Activated CD8-positive, alpha-beta memory T cell treated with anti-CD3 and anti-CD28 coated beads for 36 hours (primary cell): ENCODE measurements around the gene REN. TPM values are rescaled to one million over a fixed set of nuclear protein-coding genes. Genes with fewer than 3 reads are reported as not detected.

ENCODE experiments used
- CTCF ChIA-PET: fragments of 350-600 bp; sonication (Branson Sonifier 250); formaldehyde crosslinking; loops from one replicate; lab custom pipeline; 2021; ENCODE audit warnings: antibody characterized with exemption; lab: Charles Lee
- POLR2A ChIA-PET: fragments of 350-600 bp; sonication (Branson Sonifier 250); formaldehyde crosslinking; loops from one replicate; lab custom pipeline; 2021; ENCODE audit warnings: antibody characterized with exemption; lab: Charles Lee
- total RNA-seq, 2 experiments: library from RNA; stranded (reverse); gene quantifications; one replicate each; pipeline ENCODE4 v1.2.3, GENCODE V29; 2021

REN gene
- total RNA-seq, 2 experiments from 2014 or later = not detected

GRCh38 chr1:204145033-204145504 lies 21.1 kb downstream of the REN start:
- ChIA-PET POLR2A (no interaction called here), CTCF (no interaction called here)

DNA sequence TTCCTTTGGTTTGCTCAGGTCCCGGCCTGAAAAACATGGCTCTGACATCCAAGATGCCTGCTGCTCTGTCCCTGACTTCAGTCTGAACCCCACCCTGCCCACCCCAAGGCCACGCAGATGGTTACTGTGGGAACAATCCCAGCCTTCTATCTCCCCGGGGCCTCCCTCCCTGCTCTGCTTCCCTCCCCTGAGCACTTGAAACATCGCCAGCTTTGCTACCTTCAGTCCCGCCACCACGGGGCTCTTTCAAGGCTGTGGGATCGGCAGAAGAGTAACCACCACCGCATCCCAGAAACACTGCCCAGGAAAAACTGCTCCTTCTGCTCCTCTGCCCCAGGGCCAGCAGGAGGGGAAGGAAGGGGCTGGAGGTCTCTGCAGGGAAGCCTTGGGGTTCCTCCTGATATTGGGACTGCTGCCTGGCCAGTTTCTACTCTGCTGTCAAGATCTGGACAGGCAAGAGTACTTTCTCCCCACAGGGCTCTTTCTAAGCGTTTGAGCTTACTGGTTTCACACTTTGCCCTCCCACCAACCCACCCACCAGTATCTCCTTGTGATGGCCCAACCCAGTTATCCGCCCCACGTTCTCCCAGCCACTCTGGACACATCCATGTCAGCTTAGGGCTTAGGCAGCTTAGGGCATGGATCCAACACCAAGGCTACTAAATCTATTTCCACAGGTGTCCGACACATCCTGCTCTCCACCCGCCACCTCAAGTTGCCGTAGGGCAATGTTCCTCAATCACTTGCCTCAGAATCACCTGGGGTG lies 22.7 kb downstream of the REN start:
- ChIA-PET POLR2A (no interaction called here), CTCF (interaction anchor here (0.6 kb wide), 1 partner anchor 14 kb away, joined by 3 read pairs; no protein-coding TSS in a partner anchor)

GRCh38 chr1:204142032-204142974 lies 23.8 kb downstream of the REN start:
- ChIA-PET POLR2A (no interaction called here), CTCF (interaction anchor here (1.6 kb wide), 1 partner anchor 13 kb away, joined by 5 read pairs; no protein-coding TSS in a partner anchor)

- ChIA-PET POLR2A (no interaction called here), CTCF (interaction anchor here (0.5 to 1.6 kb wide), 2 partner anchors 12 to 795 kb away, joined by 3 to 5 read pairs; no protein-coding TSS in a partner anchor)
Observed at GRCh38 chr1:204141131-204141530, 25.0 kb downstream of the REN start.

DNA sequence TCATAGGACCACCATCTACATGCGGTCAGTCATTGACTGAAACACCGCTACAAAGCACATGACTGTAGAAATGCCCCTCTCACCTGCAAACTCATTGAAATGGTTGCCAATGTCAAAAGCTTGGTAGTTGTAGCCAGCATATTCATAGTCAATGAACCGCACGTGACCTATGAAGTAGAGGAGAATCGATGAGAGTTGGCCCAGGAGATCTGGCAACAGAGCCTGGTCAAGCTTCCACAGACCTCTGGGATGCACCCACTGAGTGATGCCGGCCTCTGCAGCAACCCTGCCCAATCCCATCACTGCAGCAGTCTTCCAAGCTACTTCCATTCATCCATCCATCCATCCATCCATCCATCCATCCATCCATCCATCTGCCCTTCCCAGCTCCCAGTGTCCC lies 26.2 kb downstream of the REN start:
- ChIA-PET CTCF (no interaction called here), POLR2A (no interaction called here)

DNA sequence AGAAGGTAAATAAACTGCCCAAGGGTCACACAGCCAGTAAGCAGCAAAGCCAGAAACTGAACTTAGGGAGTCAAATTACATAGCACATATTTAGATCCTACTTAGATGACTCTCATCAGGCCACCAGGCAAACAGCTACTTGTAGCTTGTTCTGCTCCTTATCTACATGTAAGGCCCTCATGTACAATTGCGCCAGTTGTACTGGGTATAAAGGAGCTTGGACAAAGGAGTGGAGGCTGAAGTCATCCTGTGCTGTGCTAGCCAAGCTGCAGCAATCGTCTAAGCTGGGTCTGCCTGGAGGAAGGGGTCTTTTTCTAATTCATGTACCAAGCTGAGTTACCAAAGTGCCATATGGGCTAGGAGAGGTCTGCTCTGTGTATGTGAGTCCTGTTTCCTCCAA lies 27.0 kb downstream of the REN start:
- POLR2A ChIA-PET = no interaction called here
- CTCF ChIA-PET = no interaction called here

DNA sequence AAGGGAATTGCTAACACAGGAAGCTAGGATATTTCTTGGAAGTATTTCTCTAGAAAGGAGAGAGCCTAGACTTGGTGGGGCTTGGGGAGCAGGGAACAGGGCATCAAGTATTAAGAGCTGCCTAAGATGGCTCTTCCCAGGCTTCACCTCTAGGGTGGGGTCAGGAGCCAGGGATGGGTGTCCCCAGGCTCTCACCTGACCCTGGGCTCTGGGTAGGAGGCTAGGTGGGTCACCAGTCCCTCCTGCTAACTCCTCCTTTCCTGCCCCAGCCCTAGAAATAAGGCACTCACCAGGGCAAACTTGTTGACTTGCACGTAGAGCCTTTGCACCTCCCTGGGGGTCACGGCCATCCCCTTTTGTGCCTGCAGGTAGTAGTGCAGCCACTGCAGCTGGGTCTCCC lies 29.3 kb downstream of the REN start:
- ChIA-PET CTCF (no interaction called here), POLR2A (no interaction called here)

DNA sequence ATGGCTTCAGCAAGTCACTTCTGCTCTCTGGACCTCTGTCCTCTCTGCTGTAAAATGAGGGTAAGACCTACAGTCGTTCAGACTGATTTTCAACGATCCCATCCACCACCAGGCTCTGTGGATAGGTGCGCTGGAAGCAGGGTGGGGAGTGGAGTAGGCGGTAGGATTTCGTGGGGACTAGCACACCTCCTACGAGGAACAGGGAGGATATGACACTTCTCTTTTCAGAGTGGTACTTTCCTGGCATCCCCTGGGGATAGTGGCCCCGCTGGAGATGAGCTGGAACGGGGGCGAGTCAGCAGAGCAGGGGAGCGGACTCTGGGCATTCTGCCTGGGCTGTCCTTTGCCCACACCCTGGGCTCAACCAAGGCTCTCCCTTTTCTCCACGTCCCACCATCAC lies 32.0 kb downstream of the REN start:
- CTCF ChIA-PET = interaction anchor here (1.1 kb wide), 1 partner anchor 28 kb away, joined by 3 read pairs; no protein-coding TSS in a partner anchor
- POLR2A ChIA-PET = no interaction called here

GRCh38 chr1:204132718-204133117 lies 33.4 kb downstream of the REN start:
- ChIA-PET CTCF (interaction anchor here (1.2 kb wide), 1 partner anchor 272 kb away, joined by 5 read pairs; no protein-coding TSS in a partner anchor), POLR2A (no interaction called here)

GRCh38 chr1:204131978-204132377 lies 34.2 kb downstream of the REN start:
- CTCF ChIA-PET = interaction anchor here (1.2 kb wide), 1 partner anchor 271 kb away, joined by 5 read pairs; no protein-coding TSS in a partner anchor
- POLR2A ChIA-PET = no interaction called here

DNA sequence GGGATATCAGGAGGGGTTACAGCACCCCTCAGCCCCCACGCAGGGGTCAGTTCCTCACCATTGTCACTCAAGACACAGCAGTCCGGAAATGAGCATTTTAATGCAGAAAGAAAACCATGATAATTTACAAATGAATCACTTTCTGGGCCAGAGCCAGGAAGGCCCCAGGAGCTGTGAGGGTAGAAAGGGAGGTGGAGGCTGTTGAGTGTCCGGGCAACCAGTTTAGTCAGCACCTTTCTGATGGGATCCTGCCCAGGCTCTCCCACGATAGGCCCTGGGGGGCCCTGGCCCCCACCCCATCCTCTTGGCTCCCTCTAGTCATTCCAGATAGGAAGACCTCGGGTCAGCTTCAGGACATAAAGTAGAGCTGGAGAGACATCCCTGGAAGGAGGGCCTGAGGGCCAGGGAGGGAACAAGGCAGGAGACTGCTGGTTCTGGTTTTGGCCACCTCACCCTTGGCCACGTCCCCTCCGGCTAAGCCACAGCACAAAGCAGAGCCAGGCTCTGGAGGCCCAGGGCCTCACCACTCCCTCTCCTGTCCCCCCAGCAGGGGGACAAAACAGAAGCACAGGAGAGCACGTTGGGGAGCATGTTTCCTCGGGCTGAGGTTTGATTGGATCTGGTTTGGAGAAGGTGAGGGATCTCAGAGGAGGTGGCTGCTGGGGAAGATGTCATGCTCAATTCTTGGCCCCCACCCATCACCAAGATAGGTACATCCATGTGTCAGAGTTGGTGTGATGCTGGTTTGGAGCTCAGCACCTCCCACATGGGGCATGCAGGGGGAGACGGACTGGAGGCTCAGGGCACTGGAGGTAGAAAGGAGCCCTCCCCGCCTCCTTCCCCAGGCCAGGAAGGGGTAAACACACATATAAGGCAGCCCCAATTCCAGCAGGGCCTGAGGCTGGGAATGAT lies 34.9 kb downstream of the REN start:
- CTCF ChIA-PET = interaction anchor here (1.2 kb wide), 2 partner anchors 231 to 270 kb away, joined by 3 to 5 read pairs; no protein-coding TSS in a partner anchor
- POLR2A ChIA-PET = no interaction called here

- CTCF ChIA-PET = interaction anchor here (1.0 to 3.5 kb wide), 6 partner anchors 12 to 272 kb away, joined by 3 to 39 read pairs (median 6); partner anchors contain the start of genes ETNK2 and SNRPE
Observed at GRCh38 chr1:204130178-204130577, 36.0 kb downstream of the REN start.

GRCh38 chr1:204128964-204129896 lies 36.9 kb downstream of the REN start:
- POLR2A ChIA-PET = interaction anchor here (1.9 kb wide), 1 partner anchor 268 kb away, joined by 7 read pairs; the partner anchor contains the start of gene SNRPE
- CTCF ChIA-PET = interaction anchor here (0.9 to 3.5 kb wide), 15 partner anchors 9 to 282 kb away, joined by 3 to 39 read pairs (median 5); partner anchors contain the start of genes ETNK2 and SNRPE

More at GRCh38 chr1:204130178-204130577, 36.0 kb downstream of the REN start:
- POLR2A ChIA-PET = no interaction called here

- CTCF ChIA-PET = interaction anchor here (0.9 to 3.5 kb wide), 13 partner anchors 8 to 282 kb away, joined by 3 to 39 read pairs (median 6); partner anchors contain the start of genes ETNK2 and SNRPE
- POLR2A ChIA-PET = interaction anchor here (1.9 kb wide), 1 partner anchor 267 kb away, joined by 7 read pairs; the partner anchor contains the start of gene SNRPE
Observed at GRCh38 chr1:204128464-204128963, 37.6 kb downstream of the REN start.

DNA sequence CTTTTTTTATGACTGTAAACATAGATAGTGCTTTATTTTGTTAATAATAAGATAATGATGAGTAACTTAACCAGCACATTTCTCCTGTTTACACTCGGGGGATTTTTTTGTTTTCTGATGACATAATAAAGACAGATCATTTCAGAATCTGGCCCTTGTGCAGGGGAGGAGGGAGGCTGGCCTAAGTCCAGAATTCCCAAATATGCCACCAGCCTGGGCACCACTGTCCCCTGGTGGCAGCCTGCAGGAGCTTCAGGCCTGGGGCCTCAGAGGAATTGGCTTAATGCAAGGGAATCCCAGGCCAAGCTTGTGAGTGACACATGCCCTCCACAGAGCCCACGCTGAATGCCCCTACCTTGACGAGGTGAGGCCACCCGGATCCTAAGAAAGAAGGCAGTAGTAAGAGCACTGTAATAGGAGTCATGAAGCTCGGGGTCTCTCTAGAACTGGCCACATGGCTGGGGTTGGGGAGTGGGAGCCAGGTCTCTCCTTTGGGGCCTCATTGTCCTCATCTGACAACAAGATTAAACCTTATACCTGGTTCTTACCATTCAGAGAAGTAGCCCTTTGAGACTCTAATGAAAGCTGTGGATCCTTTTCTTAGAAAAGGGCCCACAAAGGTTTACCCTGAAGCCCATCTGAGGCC lies 38.4 kb downstream of the REN start:
- ChIA-PET POLR2A (interaction anchor here (1.9 kb wide), 1 partner anchor 267 kb away, joined by 7 read pairs; the partner anchor contains the start of gene SNRPE), CTCF (interaction anchor here (0.7 to 3.5 kb wide), 6 partner anchors 18 to 860 kb away, joined by 3 to 39 read pairs (median 3); partner anchors contain the start of gene SNRPE)

DNA sequence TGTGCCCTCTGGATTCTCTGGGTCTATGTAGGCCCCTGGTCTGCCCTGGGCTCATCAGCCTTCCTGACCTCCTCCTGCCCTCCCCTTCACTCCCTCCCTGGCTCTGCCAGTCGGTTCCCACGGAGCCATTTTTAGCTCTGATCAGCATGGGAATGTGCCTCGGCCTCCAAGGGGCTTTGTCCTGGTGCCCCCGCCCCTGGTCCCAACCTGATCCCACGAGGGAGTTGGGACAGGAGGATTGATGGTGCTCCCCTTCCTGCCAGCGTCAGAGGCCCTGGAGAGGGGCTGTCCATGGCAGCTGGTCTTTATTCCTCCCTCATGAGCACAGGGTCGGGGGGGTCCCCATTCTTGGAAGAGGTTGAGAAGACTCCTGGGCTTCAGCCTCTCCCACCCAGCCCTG lies 39.2 kb downstream of the REN start:
- ChIA-PET POLR2A (no interaction called here), CTCF (interaction anchor here (3.5 kb wide), 1 partner anchor 266 kb away, joined by 39 read pairs; the partner anchor contains the start of gene SNRPE)
